ENCODE data around the gene ANTXR1. TPM values are rescaled to one million over a fixed set of nuclear protein-coding genes. Genes with fewer than 3 reads are reported as not detected.

ANTXR1 gene
- total and polyA plus RNA-seq, 2 experiments from 2014 or later, result 128 to 191 TPM

DNA sequence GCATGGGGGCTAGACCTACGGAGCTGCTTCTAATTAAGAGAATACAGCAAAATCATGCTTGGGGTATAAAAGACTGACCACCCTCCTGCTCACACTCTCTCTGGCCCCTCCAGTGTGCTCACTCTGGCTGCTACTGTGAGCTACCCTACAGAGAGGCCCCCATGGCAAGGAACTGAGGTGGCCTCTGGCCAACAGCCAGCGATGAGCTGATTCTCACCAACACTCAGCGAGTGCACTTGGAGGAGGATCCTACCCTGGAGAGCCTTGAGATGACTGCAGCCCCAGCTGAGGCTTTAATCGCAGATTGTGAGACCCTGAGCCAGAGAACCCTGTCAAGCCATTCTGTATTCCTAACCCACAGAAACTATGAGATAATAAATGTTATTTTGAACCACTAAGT lies 285.9 kb downstream of the ANTXR1 start:
- peak; percentile 91 for DNase-seq
- peaks cover 25% of the 10 kb centered on the region for H3F3A ChIP-seq (ENCODE audit: insufficient read depth)
- H3K4me2 ChIP-seq (ENCODE audit: unreplicated experiment), result peak overlapping the region; percentile 77
- H3K9me3 ChIP-seq (ENCODE audit: low read depth), result no peaks in the 10 kb centered on the region
- 14 to 15% methylated on average over 4 of the region's 4 CpGs for WGBS, 2 experiments (ENCODE audit: low coverage in 1 of 2, low lambda C conversion rate in 2 of 2, missing lambda C conversion rate in 2 of 2)
- no peaks in the 10 kb centered on the region for H3K27me3 ChIP-seq (replicated peaks; ENCODE audit: insufficient read depth)
- TF ChIP-seq EZH2phosphoT487 (IDR thresholded peaks at IDR 0.05; ENCODE audit: insufficient read depth, low read depth) (no peak), EZH2 (IDR thresholded peaks at IDR 0.05; ENCODE audit: insufficient read depth, poor library complexity, severe bottlenecking) (no peak)
- peak overlapping the region; percentile 96 for H3K27ac ChIP-seq
- in situ Hi-C loops (cut with MboI), result no loop called here
- no peaks in the 10 kb centered on the region for H4K20me1 ChIP-seq (ENCODE audit: insufficient read depth)
- no peaks in the 10 kb centered on the region for H3K79me2 ChIP-seq (ENCODE audit: insufficient read depth)
- H2AFZ ChIP-seq, result peak overlapping the region; percentile 39; the same call in 1 of the 2 replicates
- no peaks in the 10 kb centered on the region for H3K9me2 ChIP-seq (ENCODE audit: insufficient read depth)
- peaks cover 26% of the 10 kb centered on the region for H3K4me1 ChIP-seq (ENCODE audit: insufficient read depth)
- H3K4me3 ChIP-seq, result peak overlapping the region; percentile 45
- peak overlapping the region; percentile 77 for H3K9ac ChIP-seq
- no peaks in the 10 kb centered on the region for H3K36me3 ChIP-seq (ENCODE audit: low read depth)

Small RNAs within 50 kb of the gene (microRNA-seq; reads per million reads assigned to microRNA genes)
- gene MIR3126 (ENCODE audit: borderline number of aligned reads), result 9.7 reads per million, percentile 15 among the genes with 10 or more reads in this experiment

Small RNAs within 50 kb of the gene (small RNA-seq; reads per million reads assigned to genes)
- gene MIR3126 (ENCODE audit: low read depth, low replicate concordance), result not detected
- not detected for gene RNA5SP96 (ENCODE audit: low read depth, low replicate concordance)
- gene RNU6-1216P (ENCODE audit: low read depth, low replicate concordance), result not detected

Other genes with a start within 250 kb of the ANTXR1 start
- gene BMP10, start 141.8 kb upstream of the ANTXR1 start, total RNA-seq (2014; rRNA removed; shearing (Covaris generic)), result not detected in 2 replicates
- not detected in 2 replicates for gene BMP10, start 141.8 kb upstream of the ANTXR1 start, polyA plus RNA-seq (2016; fragmentation: Nextera tagmentation; extraction: Ambion mirVana)
- gene GKN2, start 60.3 kb upstream of the ANTXR1 start, total RNA-seq (2014; rRNA removed; shearing (Covaris generic)), result not detected in 2 replicates
- not detected in 2 replicates for gene GKN2, start 60.3 kb upstream of the ANTXR1 start, polyA plus RNA-seq (2016; fragmentation: Nextera tagmentation; extraction: Ambion mirVana)
- gene GKN1, start 38.5 kb upstream of the ANTXR1 start, total RNA-seq (2014; rRNA removed; shearing (Covaris generic)), result not detected in 2 replicates
- gene GKN1, start 38.5 kb upstream of the ANTXR1 start, polyA plus RNA-seq (2016; fragmentation: Nextera tagmentation; extraction: Ambion mirVana), result not detected in 2 replicates